Thyroid gland (tissue), 4 donors: ENCODE data around the gene MYO5C.

ENCODE experiments used
- POLR2A ChIP-seq, 2 donors: fragments of 450-650 bp; IDR thresholded peaks; one replicate each; pipeline ENCODE4 v1.6.1; 2017; ENCODE audit warnings: antibody characterized with exemption in 2 of 2, mild to moderate bottlenecking in 2 of 2, moderate library complexity in 1 of 2
- TF ChIP-seq, protein P1 (sequence below), 6 experiments: fragments of 200-600 bp in 3 of 6; fragments of 450-650 bp in 3 of 6; sonication (generic) in 3 of 6; IDR thresholded peaks; one replicate each; pipeline ENCODE4 v1.5.1; 2016 to 2019; ENCODE audit warnings: antibody characterized with exemption in 6 of 6, mild to moderate bottlenecking in 2 of 6, inconsistent platforms in 1 of 6, moderate library complexity in 1 of 6

DNA sequence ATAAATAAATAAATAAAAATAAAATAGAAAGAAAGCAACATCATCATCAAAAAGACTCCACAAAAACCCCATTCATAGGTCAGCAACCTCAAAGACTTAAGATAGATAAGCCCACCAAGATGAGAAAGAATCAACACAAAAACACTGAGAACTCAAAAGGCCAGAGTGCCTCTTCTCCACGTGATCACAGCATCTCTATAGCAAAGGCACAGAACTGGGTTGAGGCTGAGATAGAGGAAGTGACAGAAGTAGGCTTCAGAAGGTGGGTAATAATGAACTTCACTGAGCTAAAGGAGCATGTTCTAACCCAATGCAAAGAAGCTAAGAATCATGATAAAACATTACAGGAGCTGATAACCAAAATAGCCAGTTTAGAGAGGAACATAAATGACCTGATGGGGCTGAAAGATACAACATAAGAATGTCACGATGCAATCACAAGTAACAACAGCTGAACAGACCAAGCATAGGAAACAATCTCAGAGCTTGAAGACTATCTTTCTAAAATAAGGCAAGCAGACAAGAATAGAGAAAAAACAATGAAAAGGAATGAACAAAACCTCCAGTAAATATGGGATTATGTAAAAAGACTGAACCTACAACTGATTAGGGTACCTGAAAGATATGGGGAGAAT is 130.9 kb downstream of the MYO5C start:
- TF ChIP-seq, protein P1, sequence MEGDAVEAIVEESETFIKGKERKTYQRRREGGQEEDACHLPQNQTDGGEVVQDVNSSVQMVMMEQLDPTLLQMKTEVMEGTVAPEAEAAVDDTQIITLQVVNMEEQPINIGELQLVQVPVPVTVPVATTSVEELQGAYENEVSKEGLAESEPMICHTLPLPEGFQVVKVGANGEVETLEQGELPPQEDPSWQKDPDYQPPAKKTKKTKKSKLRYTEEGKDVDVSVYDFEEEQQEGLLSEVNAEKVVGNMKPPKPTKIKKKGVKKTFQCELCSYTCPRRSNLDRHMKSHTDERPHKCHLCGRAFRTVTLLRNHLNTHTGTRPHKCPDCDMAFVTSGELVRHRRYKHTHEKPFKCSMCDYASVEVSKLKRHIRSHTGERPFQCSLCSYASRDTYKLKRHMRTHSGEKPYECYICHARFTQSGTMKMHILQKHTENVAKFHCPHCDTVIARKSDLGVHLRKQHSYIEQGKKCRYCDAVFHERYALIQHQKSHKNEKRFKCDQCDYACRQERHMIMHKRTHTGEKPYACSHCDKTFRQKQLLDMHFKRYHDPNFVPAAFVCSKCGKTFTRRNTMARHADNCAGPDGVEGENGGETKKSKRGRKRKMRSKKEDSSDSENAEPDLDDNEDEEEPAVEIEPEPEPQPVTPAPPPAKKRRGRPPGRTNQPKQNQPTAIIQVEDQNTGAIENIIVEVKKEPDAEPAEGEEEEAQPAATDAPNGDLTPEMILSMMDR (IDR thresholded peaks at IDR 0.05): no peak
- TF ChIP-seq POLR2A (IDR thresholded peaks at IDR 0.05): no peak
